GM21515 (cell line): ENCODE results near the gene ATP6V1B1.
A peak's percentile ranks its signal among the peaks of the same experiment; 100 is the strongest.

Experiments
- ATAC-seq: cut with Tn5 transposase; IDR thresholded peaks from one replicate; pipeline ENCODE4 v1.9.1; 2021; ENCODE audit not compliant: unreplicated experiment

The ATP6V1B1 gene

DNA sequence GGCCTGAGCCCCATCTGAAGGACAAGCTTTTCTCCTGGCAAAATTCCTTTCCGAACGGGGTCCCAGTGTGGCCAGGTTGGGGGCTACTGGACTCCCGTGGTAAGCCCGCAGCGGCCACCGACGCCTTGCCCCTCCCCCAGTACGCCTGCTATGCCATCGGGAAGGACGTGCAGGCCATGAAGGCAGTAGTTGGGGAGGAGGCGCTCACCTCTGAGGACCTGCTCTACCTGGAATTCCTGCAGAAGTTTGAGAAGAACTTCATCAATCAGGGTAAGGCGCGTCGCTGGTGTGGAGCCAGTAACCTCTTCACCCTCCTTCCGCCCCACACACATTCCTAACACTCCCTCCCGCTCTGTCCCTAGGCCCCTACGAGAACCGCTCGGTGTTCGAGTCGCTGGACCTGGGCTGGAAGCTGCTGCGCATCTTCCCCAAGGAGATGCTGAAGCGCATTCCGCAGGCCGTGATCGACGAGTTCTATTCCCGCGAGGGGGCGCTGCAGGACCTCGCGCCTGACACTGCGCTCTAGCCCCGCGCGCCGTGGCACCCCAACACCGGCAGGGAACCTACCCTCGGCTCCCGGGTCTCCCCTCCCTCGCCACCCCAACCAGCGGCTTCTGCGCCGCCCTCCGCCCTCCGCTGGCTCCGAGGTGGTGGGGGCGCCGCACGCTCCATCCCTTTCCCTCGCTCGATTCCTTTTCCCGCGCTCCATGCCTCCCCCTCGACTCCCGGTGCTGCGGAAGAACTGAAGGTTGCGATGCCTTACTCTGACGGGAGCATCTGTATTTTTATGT, 29.1 kb downstream of the ATP6V1B1 start:
- ATAC-seq: peak; percentile 72

DNA sequence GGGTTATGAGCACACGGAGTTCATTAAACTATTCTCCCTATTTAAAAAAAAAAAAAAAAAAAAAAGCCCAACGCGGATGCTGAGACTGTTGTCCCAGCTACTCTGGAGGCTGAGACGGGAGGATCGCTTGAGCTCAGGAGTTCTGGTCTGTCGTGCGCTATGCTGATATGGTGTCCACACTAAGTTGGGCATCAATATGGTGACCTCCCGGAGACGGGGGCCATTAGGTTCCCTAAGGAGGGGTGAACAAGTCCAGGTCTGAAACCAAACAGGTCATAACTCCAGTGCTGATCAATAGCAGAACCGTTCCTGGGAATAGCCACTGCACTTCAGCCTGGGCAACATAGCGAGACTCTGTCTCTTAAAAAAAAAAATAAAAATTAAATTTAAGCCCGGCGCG, 29.8 kb downstream of the ATP6V1B1 start:
- ATAC-seq: no peak

GRCh38 chr2:70966681-70967080, 31.0 kb downstream of the ATP6V1B1 start:
- ATAC-seq: no peak

DNA sequence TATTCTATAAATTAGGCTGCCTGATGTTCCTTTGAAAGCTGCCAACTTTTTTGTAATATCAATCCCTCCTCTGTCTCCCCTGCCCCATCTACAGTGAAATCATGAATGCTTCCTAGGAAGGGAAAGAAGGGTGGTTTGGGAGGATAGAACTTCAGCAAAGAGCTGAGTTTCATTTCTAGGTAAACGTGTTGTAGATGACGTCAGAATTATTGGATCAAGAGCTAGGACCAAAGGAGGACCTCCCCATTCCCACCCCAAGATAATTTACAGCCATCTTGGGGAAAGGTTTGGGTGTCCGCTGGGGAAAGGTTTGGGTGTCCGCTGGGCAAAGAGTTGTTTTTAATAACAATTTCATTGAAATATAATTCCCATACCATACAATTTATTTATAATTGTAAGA, 31.5 kb downstream of the ATP6V1B1 start:
- ATAC-seq: no peak

- no peak for ATAC-seq
These were observed 38.9 kb downstream of the ATP6V1B1 start for GRCh38 chr2:70974592-70974991.

DNA sequence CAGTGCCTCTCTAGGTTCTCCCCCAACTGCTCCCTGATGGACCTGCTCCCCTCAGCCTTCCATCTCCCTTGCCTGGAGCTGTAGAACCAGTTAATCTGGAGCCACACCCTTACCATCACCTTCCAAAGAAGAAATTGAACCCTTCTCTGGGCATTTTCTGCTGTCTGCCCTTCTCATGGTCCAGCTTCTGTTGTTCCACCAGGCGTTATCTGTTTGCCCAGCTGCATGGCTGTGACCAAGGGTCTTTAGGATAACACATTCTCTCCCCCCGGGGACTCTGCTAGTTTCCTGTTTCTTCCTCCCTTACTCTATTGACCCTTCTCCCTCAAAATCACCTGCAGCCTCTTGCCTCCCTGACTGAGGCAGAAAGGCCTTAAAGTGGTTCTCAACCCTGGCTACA, 39.5 kb downstream of the ATP6V1B1 start:
- no peak for ATAC-seq

- ATAC-seq: no peak
These were observed 42.0 kb downstream of the ATP6V1B1 start for GRCh38 chr2:70977605-70978205.

DNA sequence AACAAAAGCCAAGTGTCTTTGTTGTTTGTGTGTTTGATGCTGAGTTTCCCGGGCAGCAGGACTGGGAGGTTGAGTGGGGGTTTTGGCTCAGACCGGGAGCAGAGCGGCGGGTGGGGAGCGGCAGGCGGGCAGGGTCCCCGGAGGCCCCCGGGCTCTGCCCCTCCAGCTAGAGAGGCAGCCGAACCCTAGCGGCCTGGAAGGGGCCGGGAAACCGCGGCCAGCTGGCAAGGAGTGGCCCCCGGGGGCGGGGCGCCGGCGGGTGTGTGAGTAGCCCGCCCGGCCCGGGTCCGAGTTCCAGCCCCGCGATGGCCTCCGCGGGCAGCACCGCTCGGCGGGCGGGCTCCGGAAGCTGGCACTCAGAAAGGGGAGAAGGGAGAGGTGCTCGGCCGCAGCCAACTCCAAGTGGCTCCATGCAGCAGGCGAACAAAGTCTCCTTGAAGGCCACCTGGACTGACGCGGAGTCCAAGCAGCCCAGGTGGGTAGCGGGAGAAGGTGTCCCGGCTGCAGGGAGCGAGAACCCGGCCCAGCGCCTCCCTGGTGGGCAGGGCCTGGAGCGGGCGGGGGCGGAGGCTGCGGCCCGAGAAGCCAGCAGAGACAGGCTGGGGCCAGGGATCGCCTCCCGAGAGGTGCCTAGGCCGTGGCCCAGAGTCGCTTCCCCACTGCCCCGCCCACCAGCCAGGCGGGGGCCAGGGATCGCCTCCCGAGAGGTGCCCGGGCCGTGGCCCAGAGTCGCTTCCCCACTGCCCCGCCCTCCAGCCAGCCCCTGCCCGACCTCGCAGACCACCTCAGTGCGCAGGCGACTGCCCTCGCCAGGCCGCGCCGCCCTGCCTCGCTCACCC, 42.9 kb downstream of the ATP6V1B1 start, which contains the start of gene ANKRD53:
Gene ANKRD53, plus strand, starts transcription at position 290 of the 839 bp plus-strand sequence. Its CDS starts 16 bp downstream, at position 306.
- ATAC-seq: no peak

DNA sequence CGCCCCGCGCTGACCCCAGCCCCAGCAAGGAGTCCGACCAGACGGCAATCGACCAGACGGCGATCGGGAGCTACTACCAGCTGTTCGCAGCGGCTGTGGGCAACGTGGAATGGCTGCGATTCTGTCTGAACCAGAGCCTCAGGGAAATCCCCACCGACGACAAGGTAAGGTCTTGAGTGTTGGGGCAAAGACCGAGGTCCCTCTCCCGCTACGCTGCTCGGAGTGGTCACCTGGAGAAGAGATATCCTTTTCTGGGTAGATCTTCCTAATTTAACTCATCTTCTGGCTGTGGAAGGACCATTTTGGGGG, 43.4 kb downstream of the ATP6V1B1 start:
- no peak for ATAC-seq

DNA sequence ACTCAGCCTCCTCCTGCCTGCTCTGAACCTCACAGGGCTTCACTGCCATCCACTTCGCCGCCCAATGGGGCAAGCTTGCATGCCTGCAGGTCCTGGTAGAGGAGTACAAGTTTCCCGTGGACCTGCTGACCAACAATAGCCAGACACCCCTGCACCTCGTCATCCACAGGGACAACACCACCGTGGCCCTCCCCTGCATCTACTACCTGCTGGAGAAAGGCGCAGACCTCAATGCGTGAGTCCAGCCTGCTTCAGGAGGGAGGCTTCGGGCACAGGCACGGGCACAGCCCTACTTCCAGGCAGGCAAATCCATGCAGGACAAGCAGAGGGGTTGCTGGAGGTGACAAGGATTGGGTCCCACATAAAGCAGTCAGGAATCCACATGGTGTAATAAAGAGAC, 43.9 kb downstream of the ATP6V1B1 start:
- ATAC-seq: no peak

GRCh38 chr2:70981421-70981820, 45.7 kb downstream of the ATP6V1B1 start:
- no peak for ATAC-seq

- ATAC-seq: no peak
These were observed 46.4 kb downstream of the ATP6V1B1 start for GRCh38 chr2:70981866-70982810.

DNA sequence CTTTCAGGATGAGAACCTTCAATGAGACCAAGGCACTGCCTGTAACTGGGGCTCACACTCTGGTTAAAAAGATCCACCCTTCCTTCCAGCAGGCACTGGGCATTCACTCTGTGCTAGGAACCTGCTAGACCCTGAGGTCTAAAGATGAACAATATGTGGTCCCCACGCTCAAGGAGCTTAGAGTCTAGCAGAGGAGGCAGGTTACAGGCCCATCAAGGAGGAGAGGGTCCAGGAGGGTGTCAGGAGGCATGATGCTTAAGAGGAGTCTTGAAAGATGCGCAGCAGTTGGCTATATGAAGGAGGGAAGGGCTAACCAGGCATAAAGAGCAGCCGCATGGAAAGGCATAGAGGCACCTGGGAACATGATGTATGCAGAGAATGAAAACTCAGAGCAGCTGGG, 47.3 kb downstream of the ATP6V1B1 start:
- no peak for ATAC-seq

DNA sequence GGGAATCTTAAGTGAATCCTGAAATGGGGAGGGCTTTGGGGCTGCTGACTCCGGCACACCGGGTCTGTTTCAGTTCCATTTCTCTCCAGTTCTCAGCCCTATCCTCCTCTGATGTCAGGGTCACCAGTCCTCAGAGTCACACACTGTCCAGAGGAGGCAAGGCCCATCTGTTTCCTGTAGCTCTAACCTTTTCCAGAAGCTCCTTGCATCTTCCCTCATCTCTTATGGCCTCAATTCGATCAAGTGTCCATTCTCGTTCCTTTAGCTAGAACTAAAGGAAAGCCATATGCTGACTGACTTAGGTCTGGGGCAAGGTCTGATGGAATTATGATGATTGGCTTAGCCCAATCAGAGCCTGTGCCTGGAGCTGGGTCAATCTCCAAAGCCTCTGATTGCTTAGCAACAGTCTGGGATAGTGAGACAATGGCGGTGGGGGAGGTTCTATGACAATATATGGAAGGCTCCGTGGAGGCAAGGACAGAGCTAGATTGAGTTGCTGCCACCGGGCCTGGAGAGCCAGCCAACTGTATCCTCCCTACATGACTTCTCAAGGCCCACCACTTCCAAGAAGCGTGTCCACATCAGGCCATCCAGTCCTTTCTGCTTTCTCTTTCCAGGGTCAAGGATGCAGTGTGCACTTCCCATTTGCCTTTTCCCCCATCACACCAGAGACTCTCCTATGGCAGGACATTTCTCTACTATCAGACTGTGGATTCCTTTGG, 48.0 kb downstream of the ATP6V1B1 start:
- no peak for ATAC-seq

GRCh38 chr2:70984228-70984575, 48.5 kb downstream of the ATP6V1B1 start:
- no peak for ATAC-seq

GRCh38 chr2:70984576-70985282, 49.0 kb downstream of the ATP6V1B1 start:
- ATAC-seq: peak; percentile 95

DNA sequence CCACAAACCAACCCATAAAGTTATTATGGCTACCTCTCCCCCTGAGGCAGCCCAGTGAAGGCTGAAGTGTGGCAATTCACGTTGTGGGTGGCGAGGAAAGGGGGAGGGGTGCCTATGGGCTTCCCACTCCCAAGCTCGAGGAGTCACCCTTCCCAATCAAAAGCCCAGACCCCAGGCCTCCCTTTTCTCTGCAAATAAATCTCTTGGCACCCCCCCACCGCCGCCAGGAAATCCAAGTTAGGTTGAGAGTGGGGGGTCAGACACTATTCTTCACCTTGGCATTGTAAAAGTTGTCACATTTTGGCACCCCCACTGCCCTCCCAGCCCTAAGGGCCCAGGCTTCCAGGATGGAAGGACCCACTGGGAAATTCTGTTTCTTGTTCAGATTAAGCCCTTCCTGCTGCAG, 49.6 kb downstream of the ATP6V1B1 start:
- ATAC-seq: no peak

DNA sequence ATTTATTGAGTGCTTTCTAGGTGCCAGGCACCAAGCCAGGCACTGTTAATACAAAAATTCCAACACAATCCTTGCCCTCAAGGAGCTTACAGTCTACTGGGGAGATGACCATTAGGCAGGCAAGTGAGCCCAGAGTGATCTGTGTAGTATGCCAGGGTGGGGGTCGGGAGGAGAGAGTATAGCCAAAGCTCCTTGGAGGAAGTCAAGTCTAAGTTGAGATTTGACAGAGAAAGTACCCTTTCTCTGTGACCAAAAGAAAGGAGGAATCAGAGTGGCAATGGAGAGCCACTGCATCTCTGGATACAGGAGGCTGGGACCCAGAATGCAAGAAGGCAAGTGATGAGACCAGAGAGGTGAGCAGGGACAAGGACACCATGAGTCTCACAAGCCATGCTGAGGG, 50.3 kb downstream of the ATP6V1B1 start:
- ATAC-seq: no peak

GRCh38 chr2:70986499-70987189, 50.9 kb downstream of the ATP6V1B1 start:
- no peak for ATAC-seq
